HepG2 (cell line): ENCODE results near the gene SLC26A3. TPM values are rescaled to one million over a fixed set of nuclear protein-coding genes. Genes with fewer than 3 reads are reported as not detected.

Source experiments
- AHR ChIP-seq: IDR thresholded peaks from 2 replicates; pipeline ENCODE4 v1.6.1; 2018; ENCODE audit warnings: missing genetic modification reagents, missing compliant biosample characterization
- HBP1 ChIP-seq: IDR thresholded peaks from 2 replicates; pipeline ENCODE4 v1.6.1; 2016; ENCODE audit warnings: low read depth, control low read depth
- HNF4G ChIP-seq, 2 experiments: sonication (generic) in 1 of 2; formaldehyde crosslinking in 1 of 2; IDR thresholded peaks; 2 replicates each; pipeline versions ENCODE4 v1.4.0 to v1.6.1; 2011 to 2020; ENCODE audit warnings: borderline replicate concordance in 2 of 2, low read depth in 2 of 2, mild to moderate bottlenecking in 2 of 2, low read length in 1 of 2, missing genetic modification reagents in 1 of 2, moderate library complexity in 1 of 2
- HNRNPK ChIP-seq: fragments of 200-400 bp; formaldehyde crosslinking; IDR thresholded peaks from 2 replicates; pipeline ENCODE4 v1.6.1; 2018; ENCODE audit warnings: low read length, low read depth, moderate library complexity, mild to moderate bottlenecking; ENCODE audit not compliant: poor library complexity, severe bottlenecking
- IRF1 ChIP-seq: sonication (generic); formaldehyde crosslinking; IDR thresholded peaks from 2 replicates; pipeline ENCODE4 v1.4.0; 2020; ENCODE audit warnings: low read depth, mild to moderate bottlenecking, missing genetic modification reagents
- KDM1A ChIP-seq: IDR thresholded peaks from 2 replicates; pipeline ENCODE4 v1.6.1; 2016; ENCODE audit warnings: missing compliant biosample characterization
- KLF9 ChIP-seq: IDR thresholded peaks from 2 replicates; pipeline ENCODE4 v1.6.1; 2016; ENCODE audit warnings: low read depth
- MBNL3 ChIP-seq: fragments of 250-450 bp; sonication (Bioruptor Pico); conservative IDR thresholded peaks from 2 replicates; pipeline ENCODE4 v1.8.0; 2022; ENCODE audit warnings: mild to moderate bottlenecking, inconsistent platforms
- MIER2 ChIP-seq: IDR thresholded peaks from 2 replicates; pipeline ENCODE4 v1.6.1; 2016; ENCODE audit warnings: missing biosample characterization, missing genetic modification reagents
- ONECUT2 ChIP-seq: sonication (generic); formaldehyde crosslinking; IDR thresholded peaks from 2 replicates; pipeline ENCODE4 v1.4.0; 2020; ENCODE audit warnings: missing genetic modification reagents
- PAX8 ChIP-seq: sonication (generic); formaldehyde crosslinking; IDR thresholded peaks from 2 replicates; pipeline ENCODE4 v1.8.0; 2022; ENCODE audit warnings: mild to moderate bottlenecking, missing genetic modification reagents, borderline replicate concordance
- PRMT3 ChIP-seq: sonication (generic); formaldehyde crosslinking; IDR thresholded peaks from 2 replicates; pipeline ENCODE4 v1.8.1; 2022; ENCODE audit warnings: low read depth, mild to moderate bottlenecking, moderate library complexity, missing genetic modification reagents, borderline replicate concordance
- SAP130 ChIP-seq: IDR thresholded peaks from 2 replicates; pipeline ENCODE4 v1.6.1; 2016; ENCODE audit warnings: low read depth
- SSRP1 ChIP-seq: IDR thresholded peaks from 2 replicates; pipeline ENCODE4 v1.6.1; 2016; ENCODE audit warnings: control low read depth
- XBP1 ChIP-seq: sonication (generic); formaldehyde crosslinking; IDR thresholded peaks from 2 replicates; pipeline ENCODE4 v1.5.0; 2020; ENCODE audit warnings: missing genetic modification reagents
- ZNF619 ChIP-seq: sonication (generic); formaldehyde crosslinking; IDR thresholded peaks from 2 replicates; pipeline ENCODE4 v1.4.0; 2020; ENCODE audit warnings: mild to moderate bottlenecking, missing genetic modification reagents
- ZNF770 ChIP-seq: sonication (generic); formaldehyde crosslinking; IDR thresholded peaks from 2 replicates; pipeline ENCODE4 v1.5.0; 2020; ENCODE audit warnings: mild to moderate bottlenecking, missing genetic modification reagents
- ZNF772 ChIP-seq: sonication (generic); formaldehyde crosslinking; IDR thresholded peaks from 2 replicates; pipeline ENCODE4 v1.5.0; 2020; ENCODE audit warnings: mild to moderate bottlenecking, missing genetic modification reagents
- ZNF781 ChIP-seq: sonication (generic); formaldehyde crosslinking; IDR thresholded peaks from 2 replicates; pipeline ENCODE4 v1.5.1; 2020; ENCODE audit warnings: borderline replicate concordance, mild to moderate bottlenecking, missing genetic modification reagents; ENCODE audit errors: not compliant biosample characterization
- ZZZ3 ChIP-seq: sonication (generic); formaldehyde crosslinking; IDR thresholded peaks from 2 replicates; pipeline ENCODE4 v1.4.0; 2020; ENCODE audit warnings: missing genetic modification reagents, mild to moderate bottlenecking, borderline replicate concordance
- polyA plus RNA-seq, 8 experiments: library from polyadenylated mRNA; depleted of rRNA in 3 of 8; stranded (reverse) in 7 of 8; unstranded in 1 of 8; fragments of >200 nt; fragmentation: Illumina TruSeq in 4 of 8; extraction: Trizol in 4 of 8; gene quantifications; 2 replicates each; pipeline versions ENCODE4 v1.2.1 to v1.2.3, GENCODE V29; 2011 to 2016; ENCODE audit warnings: low read depth in 4 of 8, missing spikeins in 1 of 8, mixed read lengths in 1 of 8; ENCODE audit not compliant: insufficient read depth in 1 of 8
- total RNA-seq, 5 experiments: library from RNA; depleted of rRNA; stranded (reverse); fragments of >200 nt; fragmentation: Illumina TruSeq; extraction: Trizol; gene quantifications; 2 replicates each; pipeline ENCODE4 v1.2.3, GENCODE V29; 2016; ENCODE audit warnings: low read depth in 1 of 5
- TF ChIP-seq, protein P1 (sequence below): sonication (generic); formaldehyde crosslinking; IDR thresholded peaks from 2 replicates; pipeline ENCODE4 v1.5.0; 2020; ENCODE audit warnings: missing genetic modification reagents, mild to moderate bottlenecking, borderline replicate concordance
- TF ChIP-seq, protein P2 (sequence below): sonication (generic); formaldehyde crosslinking; IDR thresholded peaks from 2 replicates; pipeline ENCODE4 v1.5.1; 2020; ENCODE audit warnings: mild to moderate bottlenecking, missing genetic modification reagents, borderline replicate concordance

Gene SLC26A3
- total and polyA plus RNA-seq, 2 of the 13 experiments (the other 11 are each of a cell fraction or from before 2014, with no cell fraction given) = 0.11 to 0.30 TPM

DNA sequence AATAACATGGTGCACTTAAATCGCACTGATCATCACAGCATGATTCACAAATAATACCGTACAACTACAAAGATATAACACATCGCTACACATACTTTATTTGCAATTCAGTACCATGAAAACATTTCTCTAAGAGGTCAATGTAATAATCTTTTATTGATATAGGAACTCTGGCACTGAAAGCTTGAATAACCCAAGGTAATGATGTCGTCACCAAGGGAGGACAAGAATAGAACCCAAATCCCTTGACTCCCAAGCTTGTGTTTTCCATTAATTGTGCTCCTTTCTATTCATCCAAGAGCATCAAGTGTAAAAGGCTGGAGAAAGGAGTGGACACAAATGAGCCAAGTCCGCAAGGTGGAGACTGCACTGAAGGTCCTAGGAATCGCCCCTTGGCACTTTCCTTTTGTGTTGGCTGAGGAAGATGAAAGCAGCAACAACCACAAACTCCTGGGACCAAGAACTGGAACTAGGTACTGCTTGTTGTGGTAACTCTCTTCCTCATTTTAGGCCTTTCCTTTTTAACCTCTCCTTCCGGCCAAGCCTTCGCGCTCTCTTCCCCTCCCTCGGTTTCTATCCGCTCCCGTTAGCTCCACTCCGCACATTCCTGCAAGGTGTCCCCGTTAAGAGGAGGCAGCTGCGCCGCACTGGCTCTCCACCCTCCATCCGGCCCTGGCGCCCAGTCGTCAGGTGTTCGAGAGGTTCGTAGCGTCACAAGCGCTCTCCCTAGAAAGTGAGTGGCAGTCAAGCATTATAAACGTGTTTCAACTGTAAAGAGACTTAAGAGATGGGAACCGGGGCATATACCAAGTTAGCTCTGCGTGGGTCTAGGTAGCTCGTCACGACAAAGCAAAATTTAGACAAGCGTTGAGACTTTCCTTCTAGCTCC, 60.1 kb downstream of the SLC26A3 start (continued):
- TF ChIP-seq, protein P1, sequence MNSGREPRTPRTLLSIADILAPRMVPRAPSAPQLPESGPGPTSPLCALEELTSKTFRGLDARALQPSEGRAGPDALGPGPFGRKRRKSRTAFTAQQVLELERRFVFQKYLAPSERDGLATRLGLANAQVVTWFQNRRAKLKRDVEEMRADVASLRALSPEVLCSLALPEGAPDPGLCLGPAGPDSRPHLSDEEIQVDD (CRISPR knock-in tag) = 0 out of 2 replicates have a peak, but pooled peaks have one; percentile 55
- no peak for TF ChIP-seq KDM1A
- TF ChIP-seq SSRP1 (CRISPR knock-in tag) = 0 out of 2 replicates have a peak, but pooled peaks have one; percentile 71
- TF ChIP-seq ZNF772 (CRISPR knock-in tag) = 0 out of 2 replicates have a peak, but pooled peaks have one; percentile 10
- no peak for TF ChIP-seq MBNL3 (CRISPR knock-in tag)
- TF ChIP-seq PAX8 (CRISPR knock-in tag) = no peak
- peak; percentile 20 for TF ChIP-seq ZNF781 (CRISPR knock-in tag)
- TF ChIP-seq ZNF770 (CRISPR knock-in tag) = 0 out of 2 replicates have a peak, but pooled peaks have one; percentile 9
- TF ChIP-seq MIER2 = peak; percentile 3; the same call in 1 of the 2 replicates
- TF ChIP-seq IRF1 (CRISPR knock-in tag) = 0 out of 2 replicates have a peak, but pooled peaks have one; percentile 34
- 0 out of 2 replicates have a peak, but pooled peaks have one; percentile 19 for TF ChIP-seq AHR (CRISPR knock-in tag)
- TF ChIP-seq HNF4G (IDR thresholded peaks at IDR 0.05; ENCODE audit: borderline replicate concordance, low read depth, low read length) = no peak
- TF ChIP-seq HNF4G (CRISPR knock-in tag; IDR thresholded peaks at IDR 0.05; ENCODE audit: borderline replicate concordance, low read depth) = peak; percentile 13; the same call in 1 of the 2 replicates
- TF ChIP-seq XBP1 (CRISPR knock-in tag) = no peak
- TF ChIP-seq ZNF619 (CRISPR knock-in tag) = peak; percentile 96
- no peak for TF ChIP-seq ZZZ3 (CRISPR knock-in tag)
- TF ChIP-seq, protein P2, sequence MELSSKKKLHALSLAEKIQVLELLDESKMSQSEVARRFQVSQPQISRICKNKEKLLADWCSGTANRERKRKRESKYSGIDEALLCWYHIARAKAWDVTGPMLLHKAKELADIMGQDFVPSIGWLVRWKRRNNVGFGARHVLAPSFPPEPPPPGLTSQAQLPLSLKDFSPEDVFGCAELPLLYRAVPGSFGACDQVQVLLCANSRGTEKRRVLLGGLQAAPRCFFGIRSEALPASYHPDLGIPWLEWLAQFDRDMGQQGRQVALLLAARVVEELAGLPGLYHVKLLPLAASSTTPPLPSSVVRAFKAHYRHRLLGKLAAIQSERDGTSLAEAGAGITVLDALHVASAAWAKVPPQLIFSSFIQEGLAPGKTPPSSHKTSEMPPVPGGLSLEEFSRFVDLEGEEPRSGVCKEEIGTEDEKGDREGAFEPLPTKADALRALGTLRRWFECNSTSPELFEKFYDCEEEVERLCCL (CRISPR knock-in tag) = 0 out of 2 replicates have a peak, but pooled peaks have one; percentile 24
- TF ChIP-seq HBP1 (CRISPR knock-in tag) = peak; percentile 54; the same call in 1 of the 2 replicates
- TF ChIP-seq SAP130 = no peak
- no peak; the same call in 1 of the 2 replicates for TF ChIP-seq PRMT3 (CRISPR knock-in tag)
- TF ChIP-seq KLF9 (CRISPR knock-in tag) = no peak
- no peak for TF ChIP-seq ONECUT2 (CRISPR knock-in tag)
- TF ChIP-seq HNRNPK = no peak
